ENCODE measurements around the gene UBXN7.

Gene UBXN7

GRCh38 chr3:196398782-196399181, 33.4 kb downstream of the UBXN7 start:
- TF ChIP-seq EGR1 (IDR thresholded peaks at IDR 0.05) (no peak), TAF1 (IDR thresholded peaks at IDR 0.05; ENCODE audit: low read depth) (no peak), TCF12 (IDR thresholded peaks at IDR 0.05; ENCODE audit: low read depth) (no peak), ZBTB7A (IDR thresholded peaks at IDR 0.05; ENCODE audit: low read depth) (no peak), FOXM1 (IDR thresholded peaks at IDR 0.05; ENCODE audit: borderline replicate concordance, low read depth) (no peak), TEAD4 (IDR thresholded peaks at IDR 0.05) (no peak), MAX (IDR thresholded peaks at IDR 0.05) (no peak), CREB1 (IDR thresholded peaks at IDR 0.05; ENCODE audit: low read depth) (no peak), EP300 (IDR thresholded peaks at IDR 0.05; ENCODE audit: borderline replicate concordance) (no peak), RAD21 (IDR thresholded peaks at IDR 0.05; ENCODE audit: low read depth) (no peak), NFIC (IDR thresholded peaks at IDR 0.05) (no peak), YY1 (IDR thresholded peaks at IDR 0.05; ENCODE audit: low read depth) (no peak), CEBPB (IDR thresholded peaks at IDR 0.05) (no peak)
- TF ChIP-seq, protein P1, sequence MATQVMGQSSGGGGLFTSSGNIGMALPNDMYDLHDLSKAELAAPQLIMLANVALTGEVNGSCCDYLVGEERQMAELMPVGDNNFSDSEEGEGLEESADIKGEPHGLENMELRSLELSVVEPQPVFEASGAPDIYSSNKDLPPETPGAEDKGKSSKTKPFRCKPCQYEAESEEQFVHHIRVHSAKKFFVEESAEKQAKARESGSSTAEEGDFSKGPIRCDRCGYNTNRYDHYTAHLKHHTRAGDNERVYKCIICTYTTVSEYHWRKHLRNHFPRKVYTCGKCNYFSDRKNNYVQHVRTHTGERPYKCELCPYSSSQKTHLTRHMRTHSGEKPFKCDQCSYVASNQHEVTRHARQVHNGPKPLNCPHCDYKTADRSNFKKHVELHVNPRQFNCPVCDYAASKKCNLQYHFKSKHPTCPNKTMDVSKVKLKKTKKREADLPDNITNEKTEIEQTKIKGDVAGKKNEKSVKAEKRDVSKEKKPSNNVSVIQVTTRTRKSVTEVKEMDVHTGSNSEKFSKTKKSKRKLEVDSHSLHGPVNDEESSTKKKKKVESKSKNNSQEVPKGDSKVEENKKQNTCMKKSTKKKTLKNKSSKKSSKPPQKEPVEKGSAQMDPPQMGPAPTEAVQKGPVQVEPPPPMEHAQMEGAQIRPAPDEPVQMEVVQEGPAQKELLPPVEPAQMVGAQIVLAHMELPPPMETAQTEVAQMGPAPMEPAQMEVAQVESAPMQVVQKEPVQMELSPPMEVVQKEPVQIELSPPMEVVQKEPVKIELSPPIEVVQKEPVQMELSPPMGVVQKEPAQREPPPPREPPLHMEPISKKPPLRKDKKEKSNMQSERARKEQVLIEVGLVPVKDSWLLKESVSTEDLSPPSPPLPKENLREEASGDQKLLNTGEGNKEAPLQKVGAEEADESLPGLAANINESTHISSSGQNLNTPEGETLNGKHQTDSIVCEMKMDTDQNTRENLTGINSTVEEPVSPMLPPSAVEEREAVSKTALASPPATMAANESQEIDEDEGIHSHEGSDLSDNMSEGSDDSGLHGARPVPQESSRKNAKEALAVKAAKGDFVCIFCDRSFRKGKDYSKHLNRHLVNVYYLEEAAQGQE (IDR thresholded peaks at IDR 0.05; ENCODE audit: low read depth), result no peak
- TF ChIP-seq, protein P2, sequence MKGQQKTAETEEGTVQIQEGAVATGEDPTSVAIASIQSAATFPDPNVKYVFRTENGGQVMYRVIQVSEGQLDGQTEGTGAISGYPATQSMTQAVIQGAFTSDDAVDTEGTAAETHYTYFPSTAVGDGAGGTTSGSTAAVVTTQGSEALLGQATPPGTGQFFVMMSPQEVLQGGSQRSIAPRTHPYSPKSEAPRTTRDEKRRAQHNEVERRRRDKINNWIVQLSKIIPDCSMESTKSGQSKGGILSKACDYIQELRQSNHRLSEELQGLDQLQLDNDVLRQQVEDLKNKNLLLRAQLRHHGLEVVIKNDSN (IDR thresholded peaks at IDR 0.05), result no peak

DNA sequence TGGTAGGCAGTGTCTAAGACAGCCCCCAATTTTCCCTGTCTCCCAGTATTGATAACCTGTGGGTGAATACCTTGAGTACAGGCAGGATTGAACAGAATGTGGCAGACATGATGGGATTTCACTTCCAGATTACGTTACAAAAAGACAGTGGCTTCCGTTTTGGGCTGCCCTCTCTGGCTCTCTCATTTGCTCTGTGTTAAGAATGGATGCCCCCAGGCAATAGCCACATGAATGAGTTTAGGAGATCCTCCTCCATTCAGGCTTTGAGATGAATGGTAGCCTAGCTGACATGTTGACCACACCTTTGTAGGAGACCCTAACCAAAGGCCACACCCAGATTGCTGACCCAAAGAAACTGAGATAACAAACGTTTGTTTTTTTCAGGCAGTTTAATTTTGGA, 34.3 kb downstream of the UBXN7 start:
- TF ChIP-seq CEBPB (IDR thresholded peaks at IDR 0.05) (no peak), NFIC (IDR thresholded peaks at IDR 0.05) (no peak), TCF12 (IDR thresholded peaks at IDR 0.05; ENCODE audit: low read depth) (no peak), CREB1 (IDR thresholded peaks at IDR 0.05; ENCODE audit: low read depth) (no peak), FOXM1 (IDR thresholded peaks at IDR 0.05; ENCODE audit: borderline replicate concordance, low read depth) (no peak), TAF1 (IDR thresholded peaks at IDR 0.05; ENCODE audit: low read depth) (no peak), EGR1 (IDR thresholded peaks at IDR 0.05) (no peak), YY1 (IDR thresholded peaks at IDR 0.05; ENCODE audit: low read depth) (no peak), ZBTB7A (IDR thresholded peaks at IDR 0.05; ENCODE audit: low read depth) (no peak), EP300 (IDR thresholded peaks at IDR 0.05; ENCODE audit: borderline replicate concordance) (no peak)
- TF ChIP-seq, protein P1 (IDR thresholded peaks at IDR 0.05; ENCODE audit: low read depth), result no peak

DNA sequence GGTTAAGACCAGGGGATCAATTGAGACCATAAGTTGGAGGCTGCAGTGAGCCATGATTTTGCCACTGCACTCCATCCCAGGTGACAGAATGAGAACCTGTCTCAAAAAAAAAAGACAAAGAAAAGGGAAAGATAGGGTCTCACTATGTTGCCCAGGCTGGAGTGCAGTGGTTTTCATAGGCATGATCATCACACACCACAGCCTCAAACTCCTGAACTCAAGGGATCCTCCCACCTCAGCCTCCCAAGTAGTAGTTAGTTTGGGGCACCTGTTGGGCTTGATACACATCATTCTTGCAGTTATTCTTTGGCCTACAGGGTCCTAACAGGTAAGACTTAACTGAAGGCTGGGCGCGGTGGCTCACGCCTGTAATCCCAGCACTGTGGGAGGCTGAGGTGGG, 42.1 kb downstream of the UBXN7 start:
- TF ChIP-seq NFIC (IDR thresholded peaks at IDR 0.05) (no peak), EP300 (IDR thresholded peaks at IDR 0.05; ENCODE audit: borderline replicate concordance) (no peak), TCF12 (IDR thresholded peaks at IDR 0.05; ENCODE audit: low read depth) (no peak), RAD21 (IDR thresholded peaks at IDR 0.05; ENCODE audit: low read depth) (no peak)
- TF ChIP-seq, protein P2 (IDR thresholded peaks at IDR 0.05), result no peak
- TF ChIP-seq, protein P1 (IDR thresholded peaks at IDR 0.05; ENCODE audit: low read depth), result no peak

GRCh38 chr3:196388956-196389355, 43.3 kb downstream of the UBXN7 start:
- TF ChIP-seq, protein P2 (IDR thresholded peaks at IDR 0.05), result no peak
- TF ChIP-seq TCF12 (IDR thresholded peaks at IDR 0.05; ENCODE audit: low read depth) (no peak), MAX (IDR thresholded peaks at IDR 0.05) (no peak), EGR1 (IDR thresholded peaks at IDR 0.05) (no peak), CREB1 (IDR thresholded peaks at IDR 0.05; ENCODE audit: low read depth) (no peak), CEBPB (IDR thresholded peaks at IDR 0.05) (no peak), RAD21 (IDR thresholded peaks at IDR 0.05; ENCODE audit: low read depth) (no peak), ZBTB7A (IDR thresholded peaks at IDR 0.05; ENCODE audit: low read depth) (no peak), EP300 (IDR thresholded peaks at IDR 0.05; ENCODE audit: borderline replicate concordance) (no peak), FOXM1 (IDR thresholded peaks at IDR 0.05; ENCODE audit: borderline replicate concordance, low read depth) (no peak), TAF1 (IDR thresholded peaks at IDR 0.05; ENCODE audit: low read depth) (no peak), NFIC (IDR thresholded peaks at IDR 0.05) (no peak), TEAD4 (IDR thresholded peaks at IDR 0.05) (no peak), YY1 (IDR thresholded peaks at IDR 0.05; ENCODE audit: low read depth) (no peak)
- TF ChIP-seq, protein P1 (IDR thresholded peaks at IDR 0.05; ENCODE audit: low read depth), result no peak

Measured in Ishikawa (cell line).